ENCODE measurements around the gene TNC.
A peak's percentile ranks its signal among the peaks of the same experiment; 100 is the strongest.
"Not testable (repeated sequence)": the region's sequence is repeated elsewhere in the genome, so short reads cannot be mapped to it uniquely, and the experiment has no call there.

The TNC gene

GRCh38 chr9:115135821-115136778 is 18.1 kb upstream of the TNC start:
- Histone ChIP-seq H3K4me3 (ENCODE audit: low read depth, low read length) (no peak overlapping the region), H3K36me3 (ENCODE audit: insufficient read depth, low read length) (no peaks in the 10 kb centered on the region), H3K79me2 (ENCODE audit: control insufficient read depth, insufficient read depth, low read length, unreplicated experiment) (no peaks in the 10 kb centered on the region), H3K27ac (ENCODE audit: low read depth, low read length) (no peak overlapping the region), H3K4me1 (ENCODE audit: control insufficient read depth, insufficient read depth, low read length, unreplicated experiment) (no peaks in the 10 kb centered on the region), H3K27me3 (ENCODE audit: insufficient read depth, low read length) (no peaks in the 10 kb centered on the region), H2AFZ (ENCODE audit: low read length, unreplicated experiment) (no peak overlapping the region)

GRCh38 chr9:115134941-115135340 is 17.0 kb upstream of the TNC start:
- Histone ChIP-seq H3K79me2 (ENCODE audit: control insufficient read depth, insufficient read depth, low read length, unreplicated experiment) (no peaks in the 10 kb centered on the region), H3K27me3 (ENCODE audit: insufficient read depth, low read length) (no peaks in the 10 kb centered on the region), H3K27ac (ENCODE audit: low read depth, low read length) (no peak overlapping the region), H2AFZ (ENCODE audit: low read length, unreplicated experiment) (no peak overlapping the region), H3K36me3 (ENCODE audit: insufficient read depth, low read length) (no peaks in the 10 kb centered on the region), H3K4me3 (ENCODE audit: low read depth, low read length) (no peak overlapping the region), H3K4me1 (ENCODE audit: control insufficient read depth, insufficient read depth, low read length, unreplicated experiment) (no peaks in the 10 kb centered on the region)

- Histone ChIP-seq H3K27me3 (ENCODE audit: insufficient read depth, low read length) (no peaks in the 10 kb centered on the region), H2AFZ (ENCODE audit: low read length, unreplicated experiment) (no peak overlapping the region), H3K79me2 (ENCODE audit: control insufficient read depth, insufficient read depth, low read length, unreplicated experiment) (no peaks in the 10 kb centered on the region), H3K27ac (ENCODE audit: low read depth, low read length) (no peak overlapping the region), H3K4me3 (ENCODE audit: low read depth, low read length) (no peak overlapping the region), H3K4me1 (ENCODE audit: control insufficient read depth, insufficient read depth, low read length, unreplicated experiment) (no peaks in the 10 kb centered on the region), H3K36me3 (ENCODE audit: insufficient read depth, low read length) (no peaks in the 10 kb centered on the region)
These were observed 15.7 kb upstream of the TNC start for GRCh38 chr9:115133649-115134048.

- H3K36me3 ChIP-seq (ENCODE audit: insufficient read depth, low read length): no peaks in the 10 kb centered on the region
- no peak overlapping the region; the same call in 1 of the 2 replicates for H3K4me3 ChIP-seq (ENCODE audit: low read depth, low read length)
- peaks cover 2% of the 10 kb centered on the region for H3K4me1 ChIP-seq (ENCODE audit: control insufficient read depth, insufficient read depth, low read length, unreplicated experiment)
- H3K27ac ChIP-seq (ENCODE audit: low read depth, low read length): no peak overlapping the region
- H2AFZ ChIP-seq (ENCODE audit: low read length, unreplicated experiment): no peak overlapping the region
- H3K79me2 ChIP-seq (ENCODE audit: control insufficient read depth, insufficient read depth, low read length, unreplicated experiment): no peaks in the 10 kb centered on the region
- no peaks in the 10 kb centered on the region for H3K27me3 ChIP-seq (ENCODE audit: insufficient read depth, low read length)
These were observed 14.7 kb upstream of the TNC start for GRCh38 chr9:115132648-115133047.

- Histone ChIP-seq H3K36me3 (ENCODE audit: insufficient read depth, low read length) (no peaks in the 10 kb centered on the region), H3K4me3 (ENCODE audit: low read depth, low read length) (no peak overlapping the region), H3K79me2 (ENCODE audit: control insufficient read depth, insufficient read depth, low read length, unreplicated experiment) (no peaks in the 10 kb centered on the region), H3K4me1 (ENCODE audit: control insufficient read depth, insufficient read depth, low read length, unreplicated experiment) (peaks cover 10% of the 10 kb centered on the region), H3K27ac (ENCODE audit: low read depth, low read length) (no peak overlapping the region), H3K27me3 (ENCODE audit: insufficient read depth, low read length) (no peaks in the 10 kb centered on the region), H2AFZ (ENCODE audit: low read length, unreplicated experiment) (no peak overlapping the region)
These were observed 12.2 kb upstream of the TNC start for GRCh38 chr9:115130176-115130575.

GRCh38 chr9:115128726-115129125 is 10.8 kb upstream of the TNC start:
- not testable (repeated sequence) for H3K27ac ChIP-seq (ENCODE audit: low read depth, low read length); H3K79me2 ChIP-seq (ENCODE audit: control insufficient read depth, insufficient read depth, low read length, unreplicated experiment)
- peaks cover 10% of the 10 kb centered on the region for H3K4me1 ChIP-seq (ENCODE audit: control insufficient read depth, insufficient read depth, low read length, unreplicated experiment)

DNA sequence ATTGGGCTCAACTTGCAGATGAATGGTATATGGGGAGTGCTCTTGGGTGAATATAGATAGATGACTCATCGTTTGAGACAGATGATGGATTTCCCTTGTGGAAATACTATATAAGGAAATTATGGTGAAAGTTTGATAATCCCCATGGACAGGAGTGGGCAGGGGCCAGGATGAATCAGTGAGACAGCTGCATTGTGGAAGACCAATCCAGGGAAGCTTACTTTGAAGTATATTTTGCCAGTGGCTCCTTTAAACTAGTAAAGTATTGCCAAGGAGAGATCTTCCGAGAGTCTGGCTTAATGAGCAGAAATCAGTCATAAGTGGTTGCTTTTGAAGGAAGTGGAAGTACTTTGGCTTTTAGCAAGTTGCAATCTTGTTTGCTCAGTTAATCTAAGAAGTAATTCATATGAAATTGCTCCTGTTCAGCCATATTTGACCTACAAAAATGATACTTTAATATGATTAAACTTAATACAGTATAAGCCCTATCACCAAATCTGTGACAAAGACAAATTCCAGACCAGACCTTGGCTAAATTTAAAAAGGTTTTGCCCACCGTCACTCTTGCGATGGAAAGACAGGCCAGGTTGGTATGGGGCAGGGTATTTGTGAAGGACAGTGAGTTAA is 9.3 kb upstream of the TNC start:
- H3K4me1 ChIP-seq (ENCODE audit: control insufficient read depth, insufficient read depth, low read length, unreplicated experiment): peaks cover 10% of the 10 kb centered on the region
- H3K36me3 ChIP-seq (ENCODE audit: insufficient read depth, low read length): no peaks in the 10 kb centered on the region
- no peaks in the 10 kb centered on the region for H3K79me2 ChIP-seq (ENCODE audit: control insufficient read depth, insufficient read depth, low read length, unreplicated experiment)
- peak overlapping the region; percentile 33; the same call in 1 of the 2 replicates for H3K27ac ChIP-seq (ENCODE audit: low read depth, low read length)
- no peak overlapping the region for H3K4me3 ChIP-seq (ENCODE audit: low read depth, low read length)
- H2AFZ ChIP-seq (ENCODE audit: low read length, unreplicated experiment): no peak overlapping the region
- H3K27me3 ChIP-seq (ENCODE audit: insufficient read depth, low read length): no peaks in the 10 kb centered on the region

More at GRCh38 chr9:115128726-115129125, 10.8 kb upstream of the TNC start:
- not testable (repeated sequence) for H3K27me3 ChIP-seq (ENCODE audit: insufficient read depth, low read length); H2AFZ ChIP-seq (ENCODE audit: low read length, unreplicated experiment); H3K4me3 ChIP-seq (ENCODE audit: low read depth, low read length); H3K36me3 ChIP-seq (ENCODE audit: insufficient read depth, low read length)

- no peaks in the 10 kb centered on the region for H3K79me2 ChIP-seq (ENCODE audit: control insufficient read depth, insufficient read depth, low read length, unreplicated experiment)
- H3K36me3 ChIP-seq (ENCODE audit: insufficient read depth, low read length): no peaks in the 10 kb centered on the region
- H3K4me1 ChIP-seq (ENCODE audit: control insufficient read depth, insufficient read depth, low read length, unreplicated experiment): peaks cover 10% of the 10 kb centered on the region
- H3K4me3 ChIP-seq (ENCODE audit: low read depth, low read length): no peak overlapping the region
- no peak overlapping the region for H2AFZ ChIP-seq (ENCODE audit: low read length, unreplicated experiment)
- no peaks in the 10 kb centered on the region for H3K27me3 ChIP-seq (ENCODE audit: insufficient read depth, low read length)
- no peak overlapping the region for H3K27ac ChIP-seq (ENCODE audit: low read depth, low read length)
These were observed 8.4 kb upstream of the TNC start for GRCh38 chr9:115126404-115126803.

DNA sequence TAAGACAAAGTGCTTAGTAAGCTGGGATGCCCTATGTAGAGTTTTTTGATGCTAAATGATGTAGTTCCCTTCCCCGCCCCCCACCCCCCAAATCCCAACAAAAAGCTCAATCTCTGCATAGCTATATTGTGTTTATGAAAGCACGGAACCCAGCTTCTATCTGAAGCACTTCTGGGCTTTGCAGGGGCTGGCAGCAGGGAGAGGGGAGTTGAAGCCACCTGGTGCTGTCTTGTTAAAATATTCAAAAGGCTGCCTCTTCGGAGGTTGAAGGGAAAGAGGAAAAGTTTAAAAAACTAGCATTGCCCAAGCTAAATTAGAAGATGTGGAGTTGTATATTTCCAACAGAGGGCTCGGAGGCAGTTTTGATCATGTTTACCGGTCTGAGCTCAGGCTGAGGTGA is 5.0 kb upstream of the TNC start:
- Histone ChIP-seq H3K27ac (ENCODE audit: low read depth, low read length) (no peak overlapping the region), H3K79me2 (ENCODE audit: control insufficient read depth, insufficient read depth, low read length, unreplicated experiment) (no peaks in the 10 kb centered on the region), H3K4me1 (ENCODE audit: control insufficient read depth, insufficient read depth, low read length, unreplicated experiment) (peaks cover 15% of the 10 kb centered on the region), H3K27me3 (ENCODE audit: insufficient read depth, low read length) (no peaks in the 10 kb centered on the region), H3K36me3 (ENCODE audit: insufficient read depth, low read length) (no peaks in the 10 kb centered on the region), H3K4me3 (ENCODE audit: low read depth, low read length) (no peak overlapping the region), H2AFZ (ENCODE audit: low read length, unreplicated experiment) (no peak overlapping the region)

DNA sequence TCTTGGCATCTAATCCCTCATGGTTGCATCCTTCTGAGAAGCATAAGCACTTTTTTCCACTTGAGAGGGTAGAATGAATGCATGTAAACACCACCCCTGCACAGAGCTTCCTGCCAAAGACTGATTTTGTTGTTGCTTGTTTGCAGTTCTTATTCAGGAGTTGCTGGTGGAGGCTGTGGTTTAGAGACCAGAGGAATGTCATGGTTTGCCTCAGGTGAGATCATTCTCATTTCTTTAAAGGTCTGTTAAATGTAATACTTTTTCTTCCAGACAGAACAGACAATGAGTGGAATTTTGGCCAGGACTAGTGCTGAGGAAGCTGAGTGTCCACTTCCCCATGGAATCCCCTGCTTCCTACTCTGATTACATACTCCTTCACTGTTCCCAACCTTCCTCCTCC is 3.2 kb upstream of the TNC start:
- Histone ChIP-seq H3K27me3 (ENCODE audit: insufficient read depth, low read length) (no peaks in the 10 kb centered on the region), H3K27ac (ENCODE audit: low read depth, low read length) (no peak overlapping the region), H3K4me1 (ENCODE audit: control insufficient read depth, insufficient read depth, low read length, unreplicated experiment) (peaks cover 13% of the 10 kb centered on the region), H3K79me2 (ENCODE audit: control insufficient read depth, insufficient read depth, low read length, unreplicated experiment) (peaks cover 4% of the 10 kb centered on the region), H2AFZ (ENCODE audit: low read length, unreplicated experiment) (no peak overlapping the region), H3K4me3 (ENCODE audit: low read depth, low read length) (no peak overlapping the region), H3K36me3 (ENCODE audit: insufficient read depth, low read length) (no peaks in the 10 kb centered on the region)

- H3K4me3 ChIP-seq (ENCODE audit: low read depth, low read length): peak overlapping the region; percentile 72
- peaks cover 4% of the 10 kb centered on the region for H3K79me2 ChIP-seq (ENCODE audit: control insufficient read depth, insufficient read depth, low read length, unreplicated experiment)
- H3K4me1 ChIP-seq (ENCODE audit: control insufficient read depth, insufficient read depth, low read length, unreplicated experiment): peaks cover 32% of the 10 kb centered on the region
- peak overlapping the region; percentile 69 for H3K27ac ChIP-seq (ENCODE audit: low read depth, low read length)
- no peaks in the 10 kb centered on the region for H3K27me3 ChIP-seq (ENCODE audit: insufficient read depth, low read length)
- H2AFZ ChIP-seq (ENCODE audit: low read length, unreplicated experiment): peak overlapping the region; percentile 50
- no peaks in the 10 kb centered on the region for H3K36me3 ChIP-seq (ENCODE audit: insufficient read depth, low read length)
These were observed 892 bp upstream of the TNC start for GRCh38 chr9:115118879-115119218.

All from ACC112 (cell line).